IMR-90 (cell line): ENCODE data around the gene SASH3. TPM values are rescaled to one million over a fixed set of nuclear protein-coding genes. Genes with fewer than 3 reads are reported as not detected.

ENCODE experiments used
- ATAC-seq: fragments of 200-7000 bp; cut with Tn5 transposase; 2 replicates; pipeline ENCODE4 v1.9.1; 2020; ENCODE audit warnings: low read depth, mild to moderate bottlenecking, moderate library complexity
- BruUV-seq: library from RNA; stranded (reverse); fragments of 400-500 nt; replicated peaks from 2 replicates; lab custom pipeline; 2021; lab: Mats Ljungman, UMichigan
- CTCF ChIA-PET: fragments of 300-600 bp; formaldehyde crosslinking; extraction: SDS; loops from one replicate; lab custom pipeline; 2021; ENCODE audit warnings: antibody characterized with exemption; lab: Yijun Ruan, JAX
- POLR2A ChIA-PET: fragments of 300-600 bp; sonication (Branson Sonifier 250); formaldehyde crosslinking; loops from one replicate; lab custom pipeline; 2022; ENCODE audit warnings: antibody characterized with exemption; ENCODE audit not compliant: unreplicated experiment; lab: Charles Lee
- DNase-seq: peaks from one replicate; pipeline ENCODE4 v3.0.0; 2013
- H2AFZ ChIP-seq: replicated peaks from 2 replicates; pipeline ENCODE3; 2013; ENCODE audit warnings: low read length, mild to moderate bottlenecking; ENCODE audit not compliant: poor library complexity
- H2AK5ac ChIP-seq: 2 replicates; pipeline ENCODE4 v1.6.1; 2013; ENCODE audit warnings: low read depth, low read length, inconsistent platforms
- H2AK9ac ChIP-seq: replicated peaks from 2 replicates; pipeline ENCODE3; 2013; ENCODE audit warnings: mild to moderate bottlenecking, low read depth, low read length, moderate library complexity; ENCODE audit not compliant: poor library complexity
- H2BK120ac ChIP-seq: 2 replicates; pipeline ENCODE4 v1.6.1; 2013; ENCODE audit warnings: low read depth, low read length, inconsistent platforms
- H2BK15ac ChIP-seq: 3 replicates; pipeline ENCODE4 v1.6.1; 2013; ENCODE audit warnings: low read depth, low read length, inconsistent platforms
- H2BK20ac ChIP-seq: 2 replicates; pipeline ENCODE4 v1.6.1; 2013; ENCODE audit warnings: low read depth, mild to moderate bottlenecking, inconsistent platforms, low read length, moderate library complexity
- H2BK5ac ChIP-seq: 2 replicates; pipeline ENCODE4 v1.6.1; 2013; ENCODE audit warnings: mild to moderate bottlenecking, low read depth, low read length, inconsistent platforms; ENCODE audit not compliant: poor library complexity, severe bottlenecking
- H3K14ac ChIP-seq: replicated peaks from 2 replicates; pipeline ENCODE4 v1.6.1; 2013; ENCODE audit warnings: low read depth, low read length, inconsistent platforms
- H3K18ac ChIP-seq: 2 replicates; pipeline ENCODE4 v1.6.1; 2013; ENCODE audit warnings: low read depth, low read length, control low read depth
- H3K23ac ChIP-seq: 2 replicates; pipeline ENCODE4 v1.6.1; 2013; ENCODE audit warnings: low read depth, low read length, inconsistent platforms
- H3K27ac ChIP-seq: 2 replicates; pipeline ENCODE4 v1.5.1; 2013; ENCODE audit warnings: mild to moderate bottlenecking, control low read depth, low read length; ENCODE audit not compliant: insufficient read depth
- H3K27me3 ChIP-seq: 2 replicates; pipeline ENCODE4 v1.6.1; 2013; ENCODE audit warnings: low read length; ENCODE audit not compliant: control insufficient read depth, insufficient read depth
- H3K36me3 ChIP-seq: 2 replicates; pipeline ENCODE4 v1.6.1; 2013; ENCODE audit warnings: low read length, mixed read lengths; ENCODE audit not compliant: control insufficient read depth, insufficient read depth
- H3K4ac ChIP-seq: 2 replicates; pipeline ENCODE4 v1.6.1; 2013; ENCODE audit warnings: low read depth, low read length, inconsistent platforms
- H3K4me1 ChIP-seq: 2 replicates; pipeline ENCODE4 v1.6.1; 2013; ENCODE audit warnings: low read length, mixed read lengths; ENCODE audit not compliant: control insufficient read depth, insufficient read depth
- H3K4me2 ChIP-seq: 2 replicates; pipeline ENCODE4 v1.6.1; 2013; ENCODE audit warnings: low read depth, mild to moderate bottlenecking, control low read depth, low read length, moderate library complexity
- H3K4me3 ChIP-seq: 2 replicates; pipeline ENCODE4 v1.5.1; 2013; ENCODE audit warnings: low read depth, mild to moderate bottlenecking, control low read depth, low read length, moderate library complexity; ENCODE audit not compliant: insufficient read depth
- H3K56ac ChIP-seq: 2 replicates; pipeline ENCODE4 v1.6.1; 2013; ENCODE audit warnings: low read length, inconsistent platforms; ENCODE audit not compliant: insufficient read depth; ENCODE audit errors: extremely low read depth
- H3K79me1 ChIP-seq, 2 experiments: 2 replicates each; pipeline ENCODE4 v1.6.1; 2013; ENCODE audit warnings: low read length in 2 of 2, inconsistent platforms in 1 of 2, low read depth in 1 of 2
- H3K9ac ChIP-seq: 2 replicates; pipeline ENCODE4 v1.6.1; 2013; ENCODE audit warnings: low read depth, low read length, control low read depth
- H3K9me1 ChIP-seq: 2 replicates; pipeline ENCODE4 v1.6.1; 2013; ENCODE audit warnings: low read length, inconsistent platforms; ENCODE audit not compliant: insufficient read depth
- H3K9me3 ChIP-seq: 2 replicates; pipeline ENCODE4 v1.6.1; 2013; ENCODE audit warnings: low read length; ENCODE audit not compliant: control insufficient read depth, insufficient read depth
- H4K20me1 ChIP-seq: 2 replicates; pipeline ENCODE4 v1.6.1; 2013; ENCODE audit warnings: low read length, inconsistent platforms; ENCODE audit not compliant: insufficient read depth
- H4K5ac ChIP-seq: 2 replicates; pipeline ENCODE4 v1.6.1; 2013; ENCODE audit warnings: mild to moderate bottlenecking, low read depth, low read length, control low read depth
- H4K8ac ChIP-seq, 2 experiments: 2 replicates each; pipeline ENCODE4 v1.6.1; 2013; ENCODE audit warnings: low read depth in 2 of 2, low read length in 2 of 2, control low read depth in 1 of 2, inconsistent platforms in 1 of 2
- H4K91ac ChIP-seq: 2 replicates; pipeline ENCODE4 v1.6.1; 2013; ENCODE audit warnings: low read depth, low read length, inconsistent platforms; ENCODE audit not compliant: insufficient read depth
- BHLHE40 ChIP-seq: fragments of 150-350 bp; IDR thresholded peaks from 2 replicates; pipeline ENCODE4 v1.6.1; 2016; ENCODE audit warnings: mild to moderate bottlenecking, low read depth, low read length
- POLR2A ChIP-seq: IDR thresholded peaks from 2 replicates; pipeline ENCODE4 v1.6.1; 2012; ENCODE audit warnings: mild to moderate bottlenecking, low read depth, low read length
- WGBS, 2 experiments: methylation state at CpG; one replicate each; pipeline versions ENCODE4 v1.1.5 to v1.1.7; 2013; ENCODE audit warnings: missing lambda C conversion rate in 2 of 2; ENCODE audit not compliant: insufficient read length in 1 of 2; ENCODE audit errors: extremely low coverage in 2 of 2; 5-methylcytosine and 5-hydroxymethylcytosine counted together
- dilution Hi-C: fragments of 300-500 bp; cut with HindIII; formaldehyde crosslinking; loops from one replicate; pipeline ENCODE4 v1.14.3; 2018; ENCODE audit warnings: low sequenced_read_pairs; ENCODE audit not compliant: unreplicated experiment
- in situ Hi-C: fragments of 300-500 bp; cut with MboI; formaldehyde crosslinking; loops from 3 replicates; pipeline ENCODE4 v1.14.3; 2019; ENCODE audit warnings: low sequenced_read_pairs, inconsistent platforms, mixed read lengths
- intact Hi-C: fragments of 100-400 bp; cut with micrococcal nuclease; formaldehyde crosslinking; loops from 2 replicates; pipeline ENCODE4 v1.10.0; 2022
- polyA plus RNA-seq, 3 experiments: library from polyadenylated mRNA; depleted of rRNA; stranded (reverse); fragments of >200 nt; gene quantifications; 2 replicates each; pipeline ENCODE4 v1.2.3, GENCODE V29; 2012; ENCODE audit warnings: low replicate concordance in 1 of 3
- total RNA-seq: library from RNA; depleted of rRNA; stranded (reverse); fragments of >200 nt; gene quantifications from 2 replicates; pipeline ENCODE4 v1.2.3, GENCODE V29; 2012

The SASH3 gene
- total and polyA plus RNA-seq, 2 of the 4 experiments (the other 2 are of a cell fraction), result not detected

DNA sequence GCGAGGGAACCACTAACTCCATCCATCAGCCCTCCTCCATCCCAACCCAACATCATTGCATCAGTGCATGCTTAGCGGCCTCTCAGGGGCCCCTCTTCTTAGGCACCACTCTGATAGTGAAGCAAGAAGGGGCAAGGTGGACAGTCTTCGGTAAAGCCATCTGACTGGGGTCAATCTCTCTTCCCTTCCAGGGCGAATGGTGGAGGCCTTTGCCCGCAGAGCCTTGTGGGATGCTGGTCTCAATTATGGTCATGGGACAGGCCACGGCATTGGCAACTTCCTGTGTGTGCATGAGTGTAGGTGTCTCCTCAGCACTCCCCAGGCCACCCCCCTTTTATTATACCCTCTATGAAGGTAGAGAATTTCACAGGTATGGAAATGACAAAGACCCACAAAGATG is 18.8 kb upstream of the SASH3 start:
- no peak overlapping the region for H4K5ac ChIP-seq
- H2AK5ac ChIP-seq, result no peak overlapping the region
- no peak overlapping the region for H3K56ac ChIP-seq
- no peaks in the 10 kb centered on the region for H3K36me3 ChIP-seq
- H2BK20ac ChIP-seq, result no peak overlapping the region
- no peak overlapping the region for H2AFZ ChIP-seq
- H3K18ac ChIP-seq, result no peak overlapping the region
- WGBS, 2 experiments, result no CpG with 5 or more reads among the region's 6 CpGs
- H3K23ac ChIP-seq, result no peak overlapping the region
- H3K4me3 ChIP-seq, result no peak overlapping the region
- intact Hi-C loops, result no loop called here
- no peak for TF ChIP-seq POLR2A
- no peak for TF ChIP-seq BHLHE40
- no peaks in the 10 kb centered on the region for H3K4me1 ChIP-seq
- no peak overlapping the region for H3K4ac ChIP-seq
- H3K9ac ChIP-seq, result no peak overlapping the region
- DNase-seq, result no peak
- no peak overlapping the region for H2BK15ac ChIP-seq
- in situ Hi-C loops, result no loop called here
- H2BK5ac ChIP-seq, result no peak overlapping the region
- no peaks in the 10 kb centered on the region for H3K79me1 ChIP-seq
- ChIA-PET CTCF (no interaction called here), POLR2A (no interaction called here)
- dilution Hi-C loops, result no loop called here
- H4K8ac ChIP-seq, result no peak overlapping the region
- H4K91ac ChIP-seq, result no peak overlapping the region
- H3K9me3 ChIP-seq, result no peaks in the 10 kb centered on the region
- no TSS peak for BruUV-seq
- H2BK120ac ChIP-seq, result no peak overlapping the region
- H4K20me1 ChIP-seq, result no peaks in the 10 kb centered on the region
- H3K14ac ChIP-seq, result no peak overlapping the region
- H2AK9ac ChIP-seq, result no peak overlapping the region
- H3K27ac ChIP-seq, result no peak overlapping the region
- peaks cover 1% of the 10 kb centered on the region for H3K27me3 ChIP-seq
- no peaks in the 10 kb centered on the region for H3K9me1 ChIP-seq
- no peak overlapping the region for H3K4me2 ChIP-seq
- no peak for ATAC-seq
